Muscle of back (tissue), 11 donors: ENCODE measurements around the gene C15orf62. TPM values are rescaled to one million over a fixed set of nuclear protein-coding genes. Genes with fewer than 3 reads are reported as not detected.
A peak's percentile ranks its signal among the peaks of the same experiment; 100 is the strongest.

Source experiments
- DNase-seq, 3 donors: peaks; one replicate each; pipeline versions ENCODE4 v3.0.0 to v3.0.0-alpha.2; 2013
- polyA plus RNA-seq, 10 donors: library from polyadenylated mRNA; unstranded; fragments of 120-200 nt; gene quantifications; one replicate each; pipeline ENCODE4 v1.2.1, GENCODE V29; 2013; ENCODE audit not compliant: insufficient read length in 10 of 10

C15orf62 gene
- polyA plus RNA-seq, 10 donors: 0.68 to 2.4 (median 1.3) TPM

DNA sequence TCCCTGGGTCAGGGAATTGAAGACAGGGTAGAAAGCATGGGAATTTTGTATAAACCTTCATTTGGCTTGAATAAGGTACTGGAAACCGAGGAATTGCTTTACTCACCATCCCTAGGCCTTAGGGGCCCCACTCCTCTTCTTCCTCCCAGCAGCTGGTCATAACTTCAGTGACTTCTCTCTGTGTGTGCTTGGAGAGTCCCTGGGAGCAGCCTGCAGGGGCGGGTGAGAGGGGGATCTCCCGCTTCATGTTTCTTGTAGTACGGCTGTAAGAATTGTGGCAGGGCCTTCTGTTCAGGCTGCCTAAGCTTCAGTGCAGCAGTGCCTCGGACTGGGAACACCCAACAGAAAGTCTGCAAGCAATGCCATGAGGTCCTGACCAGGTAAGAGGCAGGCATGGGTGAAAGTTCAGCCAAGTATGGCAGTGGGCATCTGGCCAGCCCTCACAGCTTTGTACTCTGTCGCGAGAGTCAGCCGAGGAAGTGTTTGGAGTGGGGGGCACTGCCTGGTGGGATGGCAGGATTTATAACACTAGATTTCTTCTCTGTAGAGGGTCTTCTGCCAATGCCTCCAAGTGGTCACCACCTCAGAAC is 39.2 kb downstream of the C15orf62 start:
- no peak for DNase-seq

DNA sequence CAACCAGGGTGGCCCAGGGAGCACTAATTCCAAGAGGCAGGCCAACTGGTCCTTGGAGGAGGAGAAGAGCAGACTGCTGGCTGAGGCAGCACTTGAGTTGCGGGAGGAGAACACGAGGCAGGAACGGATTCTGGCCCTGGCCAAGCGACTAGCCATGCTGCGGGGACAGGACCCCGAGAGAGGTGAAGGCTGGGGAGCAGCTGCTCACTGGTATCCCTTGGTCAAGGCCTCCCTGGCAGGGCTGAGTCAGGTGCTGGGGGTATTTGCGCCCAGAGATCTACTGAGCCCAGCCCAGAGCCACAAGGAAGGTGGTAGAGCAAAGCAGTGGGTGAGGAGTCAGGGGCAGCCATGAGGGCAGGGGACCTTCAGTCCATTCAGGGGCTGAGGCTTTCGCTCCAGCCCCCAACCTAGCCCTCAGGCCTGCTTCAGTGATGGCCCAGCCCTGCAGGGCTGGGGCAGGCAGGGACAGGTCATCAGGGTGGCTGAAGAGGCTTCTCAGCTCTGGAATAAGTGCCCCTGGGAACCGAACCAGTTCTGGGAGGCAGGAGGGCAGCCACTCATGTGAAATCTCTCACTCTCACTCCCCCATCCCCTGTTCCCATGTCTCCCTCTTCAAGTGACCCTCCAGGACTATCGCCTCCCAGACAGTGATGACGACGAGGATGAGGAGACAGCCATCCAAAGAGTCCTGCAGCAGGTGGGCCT is 43.1 kb downstream of the C15orf62 start:
- DNase-seq: no peak

DNA sequence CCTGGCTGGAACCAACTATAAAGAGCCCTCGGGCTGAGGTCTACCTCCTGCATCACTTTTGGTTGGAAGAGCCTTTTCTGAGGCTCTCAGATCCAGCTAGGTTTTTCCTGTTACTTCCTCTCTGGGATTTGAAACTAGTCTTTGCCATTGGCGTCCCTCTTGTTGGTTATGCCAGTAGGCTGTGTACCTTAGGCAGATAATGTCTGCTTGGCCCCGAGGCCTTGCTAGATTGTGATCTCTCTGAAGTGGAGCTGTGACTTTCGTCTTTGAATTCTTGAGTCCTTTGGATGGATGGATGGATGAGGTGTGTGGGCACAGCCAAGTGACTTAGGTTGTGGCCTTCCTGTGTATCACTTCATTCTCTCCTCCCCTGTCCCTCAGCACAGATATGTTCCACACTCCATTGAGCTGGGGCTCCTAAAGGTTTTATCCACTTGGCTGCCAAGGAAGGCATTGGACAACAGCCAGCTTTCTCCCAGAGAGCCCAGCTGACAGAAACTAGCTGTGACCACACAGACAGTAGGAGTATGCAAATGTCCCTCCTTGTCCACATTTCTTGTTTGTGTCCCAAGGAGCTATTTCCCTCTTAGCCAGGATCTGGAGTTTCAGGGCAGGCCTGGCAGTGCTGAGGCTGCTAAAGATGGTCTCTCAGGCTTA is 45.4 kb downstream of the C15orf62 start:
- peak in 1 of 3 donors; percentile 16 for DNase-seq

DNA sequence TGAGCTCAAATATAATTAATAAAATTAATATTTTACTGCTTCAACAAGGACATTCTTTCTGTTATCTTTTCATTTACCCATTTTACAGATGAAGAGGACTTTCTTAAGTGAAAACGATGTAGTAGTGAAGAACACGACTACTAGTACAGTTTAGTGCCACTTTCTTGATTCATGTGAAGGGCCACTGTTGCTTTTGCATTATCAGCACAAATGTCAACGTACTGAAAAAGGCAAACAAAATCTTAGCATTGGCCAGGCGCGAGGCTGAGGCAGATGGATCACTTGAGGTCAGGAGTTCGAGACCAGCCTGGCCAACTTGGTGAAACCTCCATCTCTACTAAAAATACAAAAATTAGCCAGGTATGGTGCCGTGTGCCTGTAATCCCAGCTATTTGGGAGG is 49.3 kb downstream of the C15orf62 start:
- DNase-seq: no peak

DNA sequence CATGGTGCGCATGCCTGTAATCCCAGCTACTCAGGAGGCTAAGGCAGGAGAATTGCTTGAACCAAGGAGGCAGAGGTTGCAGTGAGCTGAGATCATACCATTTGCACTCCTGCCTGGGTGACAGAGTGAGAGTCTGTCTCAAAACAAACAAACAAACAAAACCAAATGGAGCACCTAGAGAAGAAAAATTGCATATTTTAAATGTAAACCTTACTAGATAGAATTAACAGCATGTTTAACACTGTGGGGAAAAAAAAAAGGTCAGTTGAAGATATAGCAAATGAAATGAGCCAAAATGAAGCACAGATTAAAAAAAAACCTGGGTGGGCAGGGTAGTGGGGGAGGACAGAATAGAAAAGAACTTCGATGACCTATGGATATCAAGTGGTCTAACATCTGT is 51.4 kb downstream of the C15orf62 start:
- no peak for DNase-seq

Other genes starting within 250 kb of the C15orf62 start
- gene CCDC32, start 204.9 kb upstream of the C15orf62 start, polyA plus RNA-seq: 10 to 100 TPM; 13.1 to 27.8 (median 17.7) TPM
- 10 to 100 TPM in 2 of 10 donors, 1 to 10 TPM in 8; 6.2 to 12.0 (median 8.0) TPM for gene RPUSD2, start 200.7 kb upstream of the C15orf62 start, polyA plus RNA-seq
- gene KNL1, start 175.7 kb upstream of the C15orf62 start, polyA plus RNA-seq: 10 to 100 TPM in 7 of 10 donors, 1 to 10 TPM in 3; 6.8 to 16.6 (median 12.1) TPM
- 10 to 100 TPM in 2 of 10 donors, 1 to 10 TPM in 8; 6.4 to 16.4 (median 8.8) TPM for gene RAD51, start 74.8 kb upstream of the C15orf62 start, polyA plus RNA-seq
- gene RMDN3, start 14.7 kb upstream of the C15orf62 start, polyA plus RNA-seq: 10 to 100 TPM; 17.4 to 26.7 (median 22.2) TPM
- 1 to 10 TPM; 1.3 to 7.9 (median 4.7) TPM for gene GCHFR, start 5.9 kb upstream of the C15orf62 start, polyA plus RNA-seq
- gene ZFYVE19, start 37.1 kb downstream of the C15orf62 start, polyA plus RNA-seq: 10 to 100 TPM; 13.6 to 21.1 (median 18.1) TPM
- 10 to 100 TPM; 19.4 to 29.1 (median 23.7) TPM for gene DNAJC17, start 37.5 kb downstream of the C15orf62 start, polyA plus RNA-seq
- not detected for gene PPP1R14D, start 58.7 kb downstream of the C15orf62 start, polyA plus RNA-seq
- gene SPINT1, start 74.1 kb downstream of the C15orf62 start, polyA plus RNA-seq: 10 to 100 TPM in 2 of 10 donors, 1 to 10 TPM in 1, under 1 TPM in 7; 0.24 to 11.2 (median 0.58) TPM
- gene RHOV, start 104.3 kb downstream of the C15orf62 start, polyA plus RNA-seq: 1 to 10 TPM in 2 of 10 donors, under 1 TPM in 8; 0.12 to 4.4 (median 0.24) TPM
- 10 to 100 TPM in 4 of 10 donors, 1 to 10 TPM in 6; 7.8 to 12.4 (median 9.3) TPM for gene VPS18, start 124.5 kb downstream of the C15orf62 start, polyA plus RNA-seq
- gene DLL4, start 159.4 kb downstream of the C15orf62 start, polyA plus RNA-seq: 10 to 100 TPM in 8 of 10 donors, 1 to 10 TPM in 2; 9.7 to 19.0 (median 11.6) TPM
- 1 to 10 TPM; 1.3 to 6.5 (median 3.1) TPM for gene CHAC1, start 183.5 kb downstream of the C15orf62 start, polyA plus RNA-seq